SJCRH30 (cell line): Measurements from ENCODE around the gene DCBLD2. TPM values are rescaled to one million over a fixed set of nuclear protein-coding genes. Genes with fewer than 3 reads are reported as not detected.
"Not testable (repeated sequence)": the region's sequence is repeated elsewhere in the genome, so short reads cannot be mapped to it uniquely, and the experiment has no call there.

Source experiments
- DNase-seq, 2 experiments: peaks; one replicate each; pipeline ENCODE4 v3.0.0-alpha.2; 2015 to 2020
- H3K27ac ChIP-seq: fragments of 250-450 bp; sonication (Bioruptor Pico); 2 replicates; pipeline ENCODE4 v1.5.1; 2020; ENCODE audit warnings: mild to moderate bottlenecking, moderate library complexity
- H3K27me3 ChIP-seq: fragments of 250-450 bp; sonication (Bioruptor Pico); 2 replicates; pipeline ENCODE4 v1.5.1; 2020; ENCODE audit warnings: mild to moderate bottlenecking, moderate library complexity
- H3K36me3 ChIP-seq: fragments of 250-450 bp; sonication (Bioruptor Pico); 2 replicates; pipeline ENCODE4 v1.5.1; 2020; ENCODE audit warnings: mild to moderate bottlenecking, moderate library complexity
- H3K4me1 ChIP-seq: fragments of 250-450 bp; sonication (Bioruptor Pico); 2 replicates; pipeline ENCODE4 v1.5.1; 2020; ENCODE audit warnings: mild to moderate bottlenecking, moderate library complexity
- H3K4me3 ChIP-seq: fragments of 250-450 bp; sonication (Bioruptor Pico); 2 replicates; pipeline ENCODE4 v1.5.1; 2020; ENCODE audit warnings: mild to moderate bottlenecking, moderate library complexity
- H3K9me3 ChIP-seq: fragments of 250-450 bp; sonication (Bioruptor Pico); replicated peaks from 2 replicates; pipeline ENCODE4 v1.5.1; 2020; ENCODE audit warnings: mild to moderate bottlenecking, moderate library complexity
- total RNA-seq: library from RNA; depleted of rRNA; stranded (reverse); fragments of >200 nt; shearing (Covaris generic); gene quantifications from 2 replicates; pipeline ENCODE4 v1.2.3, GENCODE V29; 2014

The DCBLD2 gene
- total RNA-seq, 1 experiment from 2014 or later, result 61.3 TPM

GRCh38 chr3:98877132-98877531, 24.4 kb downstream of the DCBLD2 start:
- no peak for DNase-seq
- Histone ChIP-seq H3K9me3 (no peaks in the 10 kb centered on the region), H3K36me3 (peaks cover 7% of the 10 kb centered on the region; the same call in 1 of the 2 replicates), H3K27ac (no peak overlapping the region), H3K4me3 (no peak overlapping the region), H3K27me3 (no peaks in the 10 kb centered on the region), H3K4me1 (no peaks in the 10 kb centered on the region)

DNA sequence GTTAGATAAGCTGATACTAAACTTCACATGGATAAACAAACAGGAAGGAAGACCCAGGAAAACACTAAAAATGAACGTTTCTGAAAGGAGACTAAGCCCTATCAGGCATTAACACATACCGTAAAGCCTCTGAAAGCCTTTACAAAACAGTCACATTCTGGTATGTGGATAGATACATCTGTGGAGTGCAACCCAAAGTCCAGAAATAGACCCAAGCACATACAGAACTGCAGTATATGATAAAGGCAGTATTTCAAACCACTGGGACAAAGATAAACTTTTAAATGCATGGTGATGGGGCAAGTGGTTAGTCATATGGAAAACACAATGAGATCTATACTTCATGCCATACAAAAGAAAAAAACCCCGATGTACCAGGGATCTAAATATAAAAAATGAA, 26.0 kb downstream of the DCBLD2 start:
- no peaks in the 10 kb centered on the region for H3K4me1 ChIP-seq
- DNase-seq, result no peak
- no peaks in the 10 kb centered on the region for H3K9me3 ChIP-seq
- no peaks in the 10 kb centered on the region for H3K27me3 ChIP-seq
- H3K36me3 ChIP-seq, result peaks cover 11% of the 10 kb centered on the region; the same call in 1 of the 2 replicates
- no peak overlapping the region for H3K27ac ChIP-seq
- H3K4me3 ChIP-seq, result no peak overlapping the region

DNA sequence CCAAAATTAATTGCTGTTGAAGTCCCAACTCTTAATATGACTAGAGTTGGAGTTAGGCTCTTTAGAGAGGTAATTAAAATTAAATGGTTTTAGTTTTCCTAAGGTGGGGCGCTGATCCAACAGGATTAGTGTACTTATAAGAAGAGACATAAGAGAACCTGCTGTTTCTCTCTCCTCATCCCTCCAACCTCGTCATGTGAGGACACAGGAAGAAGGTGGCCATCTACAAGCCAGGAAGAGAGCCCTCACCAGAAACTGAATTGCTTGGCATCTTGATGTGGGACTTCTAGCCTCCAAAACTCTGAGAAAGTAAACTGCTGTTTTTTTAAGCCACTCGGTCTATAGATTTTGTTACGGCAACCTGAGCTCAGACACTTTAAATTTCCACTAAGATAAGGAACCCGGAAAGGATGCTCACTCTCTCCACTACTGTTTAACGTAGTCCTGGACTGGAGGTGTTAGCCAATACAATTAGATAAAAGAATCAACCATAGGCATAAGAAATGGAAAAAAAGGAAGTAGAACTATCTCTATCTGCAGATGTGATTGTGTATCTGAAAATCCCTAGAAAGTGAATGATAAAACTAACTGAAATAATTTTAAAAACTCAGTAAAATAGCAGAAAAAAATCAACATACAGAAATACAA, 26.8 kb downstream of the DCBLD2 start:
- Histone ChIP-seq H3K27ac (no peak overlapping the region), H3K4me3 (no peak overlapping the region), H3K9me3 (no peaks in the 10 kb centered on the region), H3K4me1 (no peaks in the 10 kb centered on the region), H3K36me3 (peaks cover 11% of the 10 kb centered on the region; the same call in 1 of the 2 replicates), H3K27me3 (no peaks in the 10 kb centered on the region)
- DNase-seq, result no peak

- H3K27ac ChIP-seq, result no peak overlapping the region
These were observed 32.1 kb downstream of the DCBLD2 start for GRCh38 chr3:98869391-98869790.

DNA sequence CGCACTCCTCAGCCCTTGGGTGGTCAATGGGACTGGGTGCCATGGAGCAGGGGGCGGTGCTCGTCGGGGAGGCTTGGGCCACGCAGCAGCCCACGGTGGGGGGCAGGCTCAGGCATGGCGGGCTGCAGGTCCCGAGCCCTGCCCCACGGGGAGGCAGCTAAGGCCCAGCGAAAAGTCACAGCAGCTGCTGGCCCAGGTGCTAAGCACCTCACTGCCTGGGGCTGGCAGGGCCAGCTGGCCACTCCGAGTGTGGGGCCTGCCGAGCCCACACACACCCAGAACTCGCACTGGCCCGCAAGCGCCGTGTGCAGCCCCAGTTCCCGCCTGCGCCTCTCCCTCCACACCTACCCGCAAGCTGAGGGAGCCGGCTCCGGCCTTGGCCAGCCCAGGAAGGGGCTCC, 43.5 kb downstream of the DCBLD2 start:
- H3K4me1 ChIP-seq, H3K27ac ChIP-seq, H3K4me3 ChIP-seq, DNase-seq, H3K9me3 ChIP-seq, H3K27me3 ChIP-seq, H3K36me3 ChIP-seq: not testable (repeated sequence)

More at GRCh38 chr3:98869391-98869790, 32.1 kb downstream of the DCBLD2 start:
- Histone ChIP-seq H3K27me3 (no peaks in the 10 kb centered on the region), H3K4me1 (no peaks in the 10 kb centered on the region), H3K9me3 (peaks cover 11% of the 10 kb centered on the region; the same call in 1 of the 2 replicates), H3K36me3 (peaks cover 21% of the 10 kb centered on the region), H3K4me3 (no peak overlapping the region)
- no peak for DNase-seq

GRCh38 chr3:98857258-98857657, 44.2 kb downstream of the DCBLD2 start:
- not testable (repeated sequence) for H3K27me3 ChIP-seq, H3K4me3 ChIP-seq, H3K4me1 ChIP-seq, H3K27ac ChIP-seq, DNase-seq, H3K9me3 ChIP-seq, H3K36me3 ChIP-seq

DNA sequence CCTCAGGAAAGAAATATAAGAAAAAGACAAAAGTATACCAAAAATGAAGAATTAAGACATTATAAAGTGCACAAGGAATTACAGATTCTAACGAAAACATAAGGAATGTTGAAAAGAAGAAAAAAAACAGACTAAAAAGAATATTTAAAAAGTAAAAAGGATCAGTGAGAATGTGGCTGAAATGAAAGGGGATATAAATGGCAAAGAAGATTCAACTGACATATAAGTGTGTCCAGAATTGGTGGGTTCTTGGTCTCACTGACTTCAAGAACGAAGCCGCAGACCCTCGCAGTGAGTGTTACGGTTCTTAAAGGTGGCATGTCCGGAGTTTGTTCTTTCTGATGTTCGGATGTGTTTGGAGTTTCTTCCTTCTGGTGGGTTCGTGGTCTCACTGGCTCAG, 44.8 kb downstream of the DCBLD2 start:
- 0 out of 2 replicates have a peak, but pooled peaks cover 8% of the 10 kb centered on the region for H3K36me3 ChIP-seq
- no peaks in the 10 kb centered on the region for H3K27me3 ChIP-seq
- H3K4me1 ChIP-seq, result no peaks in the 10 kb centered on the region
- H3K9me3 ChIP-seq, result no peaks in the 10 kb centered on the region
- no peak for DNase-seq
- H3K27ac ChIP-seq, result no peak overlapping the region
- no peak overlapping the region for H3K4me3 ChIP-seq

GRCh38 chr3:98855806-98856400, 45.6 kb downstream of the DCBLD2 start:
- DNase-seq, result no peak
- no peak overlapping the region for H3K27ac ChIP-seq
- no peaks in the 10 kb centered on the region for H3K9me3 ChIP-seq
- 0 out of 2 replicates have a peak, but pooled peaks cover 8% of the 10 kb centered on the region for H3K36me3 ChIP-seq
- H3K4me1 ChIP-seq, result no peaks in the 10 kb centered on the region
- no peak overlapping the region for H3K4me3 ChIP-seq
- no peaks in the 10 kb centered on the region for H3K27me3 ChIP-seq

DNA sequence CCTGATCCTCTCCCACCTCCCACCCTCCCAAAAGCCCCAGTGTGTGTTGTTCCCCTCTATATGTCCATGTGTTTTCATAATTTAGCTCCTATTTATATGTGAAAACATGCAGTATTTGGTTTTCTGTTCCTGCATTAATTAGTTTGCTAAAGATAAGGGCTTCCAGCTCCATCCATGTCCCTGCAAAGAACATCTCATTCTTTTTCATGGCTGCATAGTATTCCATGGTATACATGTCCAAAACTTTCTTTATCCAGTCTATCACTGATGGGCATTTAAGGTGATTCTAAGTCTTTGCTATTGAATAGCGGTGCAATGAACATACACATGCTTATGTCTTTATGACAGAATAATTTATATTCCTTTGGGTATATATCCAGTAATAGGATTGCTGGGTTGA, 53.4 kb downstream of the DCBLD2 start:
- Histone ChIP-seq H3K9me3 (peaks cover 5% of the 10 kb centered on the region; the same call in 1 of the 2 replicates), H3K4me3 (no peak overlapping the region), H3K36me3 (peaks cover 16% of the 10 kb centered on the region), H3K27ac (no peak overlapping the region), H3K27me3 (no peaks in the 10 kb centered on the region), H3K4me1 (no peaks in the 10 kb centered on the region)
- no peak for DNase-seq

DNA sequence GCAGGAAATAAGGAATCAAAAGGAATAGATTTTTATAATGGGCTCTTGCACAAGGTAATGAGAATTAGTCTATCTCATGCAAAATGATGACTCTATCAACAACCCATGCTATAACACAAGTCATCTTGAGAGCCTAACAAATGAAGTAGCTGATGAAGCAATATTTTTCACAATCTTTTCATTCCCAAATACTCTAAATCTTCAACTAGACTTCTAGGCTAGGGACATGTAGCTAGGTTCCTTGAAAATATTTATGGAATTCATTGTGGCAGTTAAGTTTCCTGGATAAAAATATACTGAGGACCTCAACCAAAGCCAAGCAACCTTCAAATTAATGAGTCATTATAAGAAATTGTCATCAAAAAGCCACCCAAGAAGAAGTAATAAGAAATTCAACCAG, 55.4 kb downstream of the DCBLD2 start:
- DNase-seq, result no peak
- H3K36me3 ChIP-seq, result peaks cover 16% of the 10 kb centered on the region
- peaks cover 5% of the 10 kb centered on the region; the same call in 1 of the 2 replicates for H3K9me3 ChIP-seq
- no peak overlapping the region for H3K27ac ChIP-seq
- no peak overlapping the region for H3K4me3 ChIP-seq
- no peaks in the 10 kb centered on the region for H3K4me1 ChIP-seq
- H3K27me3 ChIP-seq, result no peaks in the 10 kb centered on the region

GRCh38 chr3:98843266-98843959, 58.1 kb downstream of the DCBLD2 start:
- peaks cover 4% of the 10 kb centered on the region; the same call in 1 of the 2 replicates for H3K9me3 ChIP-seq
- H3K4me1 ChIP-seq, result no peaks in the 10 kb centered on the region
- peaks cover 17% of the 10 kb centered on the region for H3K36me3 ChIP-seq
- no peak for DNase-seq
- no peaks in the 10 kb centered on the region for H3K27me3 ChIP-seq
- H3K27ac ChIP-seq, result no peak overlapping the region
- no peak overlapping the region for H3K4me3 ChIP-seq

GRCh38 chr3:98839846-98840245, 61.6 kb downstream of the DCBLD2 start:
- Histone ChIP-seq H3K27me3 (no peaks in the 10 kb centered on the region), H3K4me1 (no peaks in the 10 kb centered on the region), H3K27ac (no peak overlapping the region), H3K4me3 (no peak overlapping the region), H3K36me3 (peaks cover 9% of the 10 kb centered on the region), H3K9me3 (no peaks in the 10 kb centered on the region)
- no peak for DNase-seq

GRCh38 chr3:98831060-98831459, 70.4 kb downstream of the DCBLD2 start:
- not testable (repeated sequence) for H3K36me3 ChIP-seq, H3K4me1 ChIP-seq, H3K27ac ChIP-seq, H3K4me3 ChIP-seq, DNase-seq, H3K27me3 ChIP-seq
- peaks cover 11% of the 10 kb centered on the region for H3K9me3 ChIP-seq

DNA sequence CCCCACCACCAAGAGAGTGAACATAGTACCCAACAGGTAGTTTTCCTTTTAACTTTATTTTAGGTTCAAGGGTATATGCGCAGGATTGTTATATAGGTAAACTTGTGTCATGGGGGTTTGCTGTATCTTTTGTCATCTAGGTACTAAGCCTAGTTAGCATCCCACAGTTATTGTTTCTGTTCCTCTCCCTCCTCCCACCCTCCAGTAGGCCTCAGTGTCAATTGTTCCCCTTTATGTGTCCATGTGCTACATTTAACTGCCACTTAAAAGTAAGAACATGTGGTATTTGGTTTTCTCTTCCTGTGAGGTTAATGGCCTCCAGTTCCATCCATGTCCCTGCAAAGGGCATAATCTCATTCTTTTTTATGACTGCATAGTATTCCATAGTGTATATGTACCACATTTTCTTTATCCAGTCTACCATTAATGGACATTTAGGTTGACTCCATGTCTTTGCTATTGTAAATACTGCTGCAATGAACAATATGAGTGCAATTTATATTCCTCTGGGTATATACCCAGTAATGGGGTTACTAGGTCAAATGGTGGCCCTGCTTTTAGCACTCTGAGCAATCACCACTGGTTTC, 72.2 kb downstream of the DCBLD2 start:
- H3K27me3 ChIP-seq, result no peaks in the 10 kb centered on the region
- H3K36me3 ChIP-seq, result 0 out of 2 replicates have a peak, but pooled peaks cover 2% of the 10 kb centered on the region
- no peaks in the 10 kb centered on the region for H3K4me1 ChIP-seq
- DNase-seq, result no peak
- H3K4me3 ChIP-seq, result no peak overlapping the region
- H3K9me3 ChIP-seq, result peaks cover 11% of the 10 kb centered on the region
- H3K27ac ChIP-seq, result no peak overlapping the region
